RWPE1 (cell line): ENCODE results near the gene CLEC10A.

ENCODE experiments used
- CTCF ChIA-PET: fragments of 350-600 bp; sonication (Branson Sonifier 250); formaldehyde crosslinking; extraction: SDS; loops from one replicate; lab custom pipeline; 2021; lab: Yijun Ruan, JAX
- POLR2A ChIA-PET: fragments of 400-600 bp; formaldehyde crosslinking; extraction: SDS; loops from one replicate; lab custom pipeline; 2020; ENCODE audit warnings: antibody characterized with exemption; ENCODE audit not compliant: low non-redundant PET; lab: Yijun Ruan, JAX
- DNase-seq: peaks from one replicate; pipeline ENCODE4 v3.0.0; 2012; ENCODE audit warnings: low spot score
- H3K27ac ChIP-seq: fragments of 450-650 bp; 2 replicates; pipeline ENCODE4 v1.5.1; 2017
- TF ChIP-seq, protein P1 (sequence below): fragments of 450-650 bp; conservative IDR thresholded peaks from 2 replicates; pipeline ENCODE4 v1.5.1; 2017; ENCODE audit warnings: low read depth, mild to moderate bottlenecking

Gene CLEC10A

DNA sequence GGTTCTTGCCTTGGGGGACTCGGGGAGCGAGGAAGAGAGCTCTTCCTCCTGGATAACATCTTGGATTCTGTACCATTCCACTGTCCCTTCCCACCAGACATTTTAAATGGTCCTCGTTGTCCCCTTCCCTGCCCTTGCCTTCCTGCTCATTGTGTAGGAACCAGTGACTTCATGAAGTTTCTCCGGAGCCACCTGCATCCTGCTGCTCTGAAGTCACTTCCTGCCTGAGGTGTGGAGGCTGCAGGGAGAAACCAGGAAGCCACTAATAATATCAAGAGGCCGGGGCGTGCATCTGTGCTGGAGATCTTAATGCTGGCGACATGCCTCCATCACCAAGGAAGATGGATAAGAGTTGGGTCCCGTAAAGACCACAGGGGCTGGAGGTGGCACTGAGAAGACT is 50.4 kb downstream of the CLEC10A start:
- ChIA-PET POLR2A (no interaction called here), CTCF (no interaction called here)
- TF ChIP-seq, protein P1, sequence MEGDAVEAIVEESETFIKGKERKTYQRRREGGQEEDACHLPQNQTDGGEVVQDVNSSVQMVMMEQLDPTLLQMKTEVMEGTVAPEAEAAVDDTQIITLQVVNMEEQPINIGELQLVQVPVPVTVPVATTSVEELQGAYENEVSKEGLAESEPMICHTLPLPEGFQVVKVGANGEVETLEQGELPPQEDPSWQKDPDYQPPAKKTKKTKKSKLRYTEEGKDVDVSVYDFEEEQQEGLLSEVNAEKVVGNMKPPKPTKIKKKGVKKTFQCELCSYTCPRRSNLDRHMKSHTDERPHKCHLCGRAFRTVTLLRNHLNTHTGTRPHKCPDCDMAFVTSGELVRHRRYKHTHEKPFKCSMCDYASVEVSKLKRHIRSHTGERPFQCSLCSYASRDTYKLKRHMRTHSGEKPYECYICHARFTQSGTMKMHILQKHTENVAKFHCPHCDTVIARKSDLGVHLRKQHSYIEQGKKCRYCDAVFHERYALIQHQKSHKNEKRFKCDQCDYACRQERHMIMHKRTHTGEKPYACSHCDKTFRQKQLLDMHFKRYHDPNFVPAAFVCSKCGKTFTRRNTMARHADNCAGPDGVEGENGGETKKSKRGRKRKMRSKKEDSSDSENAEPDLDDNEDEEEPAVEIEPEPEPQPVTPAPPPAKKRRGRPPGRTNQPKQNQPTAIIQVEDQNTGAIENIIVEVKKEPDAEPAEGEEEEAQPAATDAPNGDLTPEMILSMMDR: no peak
- no peak overlapping the region for H3K27ac ChIP-seq
- no peak for DNase-seq

- CTCF ChIA-PET: interaction anchor here (0.6 kb wide), 2 partner anchors 54 to 206 kb away, joined by 3 read pairs; no protein-coding TSS in a partner anchor
- POLR2A ChIA-PET: no interaction called here
- H3K27ac ChIP-seq: no peak overlapping the region
- DNase-seq: no peak
- TF ChIP-seq, protein P1: no peak
Observed at GRCh38 chr17:7029096-7029495, 51.0 kb downstream of the CLEC10A start.

DNA sequence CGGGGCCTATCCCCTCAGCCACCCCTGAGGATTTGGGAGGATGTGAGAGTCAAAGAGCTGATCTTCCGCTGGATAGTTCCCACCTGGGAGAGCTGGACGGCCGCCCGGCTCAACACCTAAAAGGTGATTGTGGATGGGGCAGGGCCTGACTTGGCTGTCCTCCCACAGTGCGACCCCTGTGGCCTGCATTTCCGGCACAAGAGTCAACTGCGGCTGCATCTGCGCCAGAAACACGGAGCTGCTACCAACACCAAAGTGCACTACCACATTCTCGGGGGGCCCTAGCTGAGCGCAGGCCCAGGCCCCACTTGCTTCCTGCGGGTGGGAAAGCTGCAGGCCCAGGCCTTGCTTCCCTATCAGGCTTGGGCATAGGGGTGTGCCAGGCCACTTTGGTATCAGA is 52.7 kb downstream of the CLEC10A start:
- H3K27ac ChIP-seq: peak overlapping the region; percentile 18; the same call in 1 of the 2 replicates
- no peak for DNase-seq
- TF ChIP-seq, protein P1: no peak
- ChIA-PET POLR2A (no interaction called here), CTCF (interaction anchor here (0.5 kb wide), 1 partner anchor 49 kb away, joined by 3 read pairs; no protein-coding TSS in a partner anchor)

DNA sequence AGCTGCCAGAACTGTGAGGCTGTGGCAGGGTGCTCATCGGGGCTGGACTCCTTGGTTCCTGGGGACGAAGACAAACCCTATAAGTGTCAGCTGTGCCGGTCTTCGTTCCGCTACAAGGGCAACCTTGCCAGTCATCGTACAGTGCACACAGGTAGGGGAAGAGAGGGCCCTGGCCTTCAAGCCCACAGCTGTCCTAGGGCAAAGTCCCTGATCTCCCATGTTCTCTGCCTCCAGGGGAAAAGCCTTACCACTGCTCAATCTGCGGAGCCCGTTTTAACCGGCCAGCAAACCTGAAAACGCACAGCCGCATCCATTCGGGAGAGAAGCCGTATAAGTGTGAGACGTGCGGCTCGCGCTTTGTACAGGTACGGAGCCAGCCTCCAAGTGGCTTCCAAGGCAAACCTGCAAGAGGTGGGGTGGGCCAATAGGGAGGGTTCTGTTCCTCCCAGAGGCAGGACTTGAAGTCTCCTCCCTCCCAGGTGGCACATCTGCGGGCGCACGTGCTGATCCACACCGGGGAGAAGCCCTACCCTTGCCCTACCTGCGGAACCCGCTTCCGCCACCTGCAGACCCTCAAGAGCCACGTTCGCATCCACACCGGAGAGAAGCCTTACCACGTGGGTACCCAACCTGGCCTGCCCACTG is 53.5 kb downstream of the CLEC10A start:
- ChIA-PET POLR2A (no interaction called here), CTCF (no interaction called here)
- TF ChIP-seq, protein P1: no peak
- DNase-seq: no peak
- H3K27ac ChIP-seq: no peak overlapping the region

DNA sequence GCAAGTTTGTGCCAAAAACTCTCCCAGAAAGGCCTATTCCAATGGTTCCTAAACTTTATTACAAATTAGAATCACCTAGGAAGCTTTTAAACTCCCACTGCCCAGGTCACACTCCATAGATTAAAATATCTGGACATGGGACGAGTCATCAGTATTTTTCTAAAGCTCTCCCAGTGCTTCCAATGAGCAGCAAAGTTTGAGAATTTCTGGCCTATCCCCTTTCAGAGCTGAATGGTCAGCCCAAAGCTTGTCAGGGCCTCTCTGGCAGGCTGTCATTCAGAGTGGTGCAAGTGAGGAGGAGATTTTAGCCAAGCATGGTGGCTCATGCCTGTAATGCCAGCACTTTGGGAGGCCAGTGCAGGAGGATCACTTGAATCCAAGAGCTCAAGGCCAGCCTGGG is 54.8 kb downstream of the CLEC10A start:
- peak overlapping the region; percentile 48; the same call in 1 of the 2 replicates for H3K27ac ChIP-seq
- ChIA-PET POLR2A (interaction anchor here (0.6 to 1.0 kb wide), 2 partner anchors 10 to 453 kb away, joined by 3 read pairs; partner anchors contain the start of gene SLC16A13), CTCF (interaction anchor here (0.6 to 1.1 kb wide), 4 partner anchors 111 to 243 kb away, joined by 3 to 5 read pairs (median 3); no protein-coding TSS in a partner anchor)
- TF ChIP-seq, protein P1: no peak
- no peak for DNase-seq
